ENCODE measurements around the gene SLC26A5.

Gene SLC26A5

DNA sequence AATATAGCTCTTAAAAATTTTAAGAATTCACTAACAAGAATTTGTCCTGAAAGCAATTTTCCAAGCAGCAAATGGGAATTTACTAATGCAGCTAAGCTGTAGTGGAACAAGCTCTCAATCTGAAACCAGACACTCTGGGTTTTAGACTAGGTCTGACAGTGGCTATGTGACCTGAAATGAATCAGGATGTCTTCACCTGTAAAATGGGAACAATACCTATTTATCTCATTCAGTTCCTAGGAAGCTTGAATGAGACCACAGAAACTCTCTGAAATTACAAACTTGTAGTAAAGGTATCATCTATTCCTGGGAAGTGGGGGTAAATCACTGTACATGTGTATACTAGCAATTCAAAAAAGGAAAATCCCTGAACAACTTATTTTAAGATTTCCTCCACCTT, 102.7 kb downstream of the SLC26A5 start:
- in situ Hi-C loops (cut with MboI; ENCODE audit: low pct_unique_long_range_greater_than_20kb, low sequenced_read_pairs, unreplicated experiment), result no loop called here
- DNase-seq (ENCODE audit: low spot score), result no peak
- TF ChIP-seq, protein P1, sequence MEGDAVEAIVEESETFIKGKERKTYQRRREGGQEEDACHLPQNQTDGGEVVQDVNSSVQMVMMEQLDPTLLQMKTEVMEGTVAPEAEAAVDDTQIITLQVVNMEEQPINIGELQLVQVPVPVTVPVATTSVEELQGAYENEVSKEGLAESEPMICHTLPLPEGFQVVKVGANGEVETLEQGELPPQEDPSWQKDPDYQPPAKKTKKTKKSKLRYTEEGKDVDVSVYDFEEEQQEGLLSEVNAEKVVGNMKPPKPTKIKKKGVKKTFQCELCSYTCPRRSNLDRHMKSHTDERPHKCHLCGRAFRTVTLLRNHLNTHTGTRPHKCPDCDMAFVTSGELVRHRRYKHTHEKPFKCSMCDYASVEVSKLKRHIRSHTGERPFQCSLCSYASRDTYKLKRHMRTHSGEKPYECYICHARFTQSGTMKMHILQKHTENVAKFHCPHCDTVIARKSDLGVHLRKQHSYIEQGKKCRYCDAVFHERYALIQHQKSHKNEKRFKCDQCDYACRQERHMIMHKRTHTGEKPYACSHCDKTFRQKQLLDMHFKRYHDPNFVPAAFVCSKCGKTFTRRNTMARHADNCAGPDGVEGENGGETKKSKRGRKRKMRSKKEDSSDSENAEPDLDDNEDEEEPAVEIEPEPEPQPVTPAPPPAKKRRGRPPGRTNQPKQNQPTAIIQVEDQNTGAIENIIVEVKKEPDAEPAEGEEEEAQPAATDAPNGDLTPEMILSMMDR (IDR thresholded peaks at IDR 0.05; ENCODE audit: extremely low read depth, insufficient read depth, missing control alignments), result no peak

DNA sequence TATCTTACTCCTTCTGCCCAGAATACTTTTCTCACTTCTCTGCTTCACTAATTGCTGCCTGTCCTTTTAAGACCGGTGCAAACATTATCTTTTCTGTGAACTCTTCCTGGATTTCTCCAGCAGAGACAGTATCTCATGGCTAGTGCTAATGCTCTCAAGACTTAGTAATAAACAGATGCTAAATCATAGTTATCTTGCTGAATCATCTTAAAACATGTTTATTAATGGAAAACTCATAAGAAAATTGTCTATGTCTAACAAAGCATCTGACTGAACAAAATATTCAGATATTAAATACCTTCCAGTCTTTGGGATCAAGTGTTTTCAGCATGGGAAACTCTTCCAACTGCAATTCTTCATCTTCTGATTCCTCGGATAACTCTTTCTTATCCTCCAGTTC, 104.5 kb downstream of the SLC26A5 start:
- in situ Hi-C loops (cut with MboI; ENCODE audit: low pct_unique_long_range_greater_than_20kb, low sequenced_read_pairs, unreplicated experiment), result no loop called here

DNA sequence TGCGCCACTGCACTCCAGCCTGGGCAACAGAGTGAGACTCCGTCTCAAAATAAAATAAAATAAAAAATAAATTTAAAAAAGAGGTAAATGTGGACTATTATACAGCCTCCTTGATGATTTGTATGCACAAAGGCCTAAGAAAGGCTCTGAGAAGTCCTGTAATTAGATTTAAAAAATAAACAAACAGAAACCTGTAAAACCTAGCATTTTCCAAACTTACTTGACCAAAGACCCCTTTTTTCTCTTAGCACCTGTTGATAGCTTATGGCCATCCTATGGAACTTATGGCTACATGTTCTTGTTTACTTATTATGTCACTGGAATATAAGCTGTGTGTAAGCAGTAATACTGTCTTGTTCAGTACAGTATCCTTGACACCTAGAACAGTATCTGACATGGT, 107.1 kb downstream of the SLC26A5 start:
- TF ChIP-seq, protein P1 (IDR thresholded peaks at IDR 0.05; ENCODE audit: extremely low read depth, insufficient read depth, missing control alignments), result no peak
- in situ Hi-C loops (cut with MboI; ENCODE audit: low pct_unique_long_range_greater_than_20kb, low sequenced_read_pairs, unreplicated experiment), result no loop called here

More for the DNA sequence above, 104.5 kb downstream of the SLC26A5 start:
- no peak for DNase-seq (ENCODE audit: low spot score)
- TF ChIP-seq, protein P1 (IDR thresholded peaks at IDR 0.05; ENCODE audit: extremely low read depth, insufficient read depth, missing control alignments), result no peak

DNA sequence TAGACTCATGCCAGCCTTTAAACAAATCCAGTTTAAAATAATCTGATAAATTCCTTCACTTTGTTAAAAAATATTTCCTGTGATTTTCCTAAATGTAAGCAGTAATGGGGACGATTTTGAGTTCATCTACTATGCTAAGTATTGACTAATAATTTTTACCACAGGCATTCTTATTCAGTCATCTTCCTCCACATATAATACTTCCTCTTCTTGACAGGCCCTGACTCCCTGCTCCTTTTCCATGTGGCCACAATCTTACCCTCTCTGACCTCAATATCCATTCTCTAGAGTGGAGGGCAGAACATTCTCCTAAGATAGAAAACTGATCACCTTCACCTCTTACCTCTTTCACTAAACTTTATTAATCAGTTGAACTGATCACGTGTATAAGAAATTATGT, 109.2 kb downstream of the SLC26A5 start:
- TF ChIP-seq, protein P1 (IDR thresholded peaks at IDR 0.05; ENCODE audit: extremely low read depth, insufficient read depth, missing control alignments), result no peak
- DNase-seq (ENCODE audit: low spot score), result no peak
- in situ Hi-C loops (cut with MboI; ENCODE audit: low pct_unique_long_range_greater_than_20kb, low sequenced_read_pairs, unreplicated experiment), result no loop called here

More for the DNA sequence above, 107.1 kb downstream of the SLC26A5 start:
- DNase-seq (ENCODE audit: low spot score), result no peak

DNA sequence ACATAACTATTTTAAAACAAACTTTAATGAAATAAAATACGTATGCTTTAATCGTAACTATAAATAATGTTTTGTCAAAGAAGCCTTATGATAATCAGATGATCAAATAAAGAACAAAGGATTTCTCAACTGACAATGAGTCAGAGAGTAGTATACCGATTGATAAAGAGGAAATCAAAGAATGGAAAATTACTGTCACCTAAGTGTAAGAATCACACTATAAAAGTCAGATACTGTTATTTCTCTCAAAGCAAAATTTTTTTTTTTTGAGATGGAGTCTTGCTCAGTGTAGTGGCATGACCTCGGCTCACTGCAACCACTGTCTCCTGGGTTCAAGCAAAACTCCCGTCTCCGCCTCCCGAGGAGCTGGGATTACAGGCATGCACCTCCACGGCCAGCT, 120.3 kb downstream of the SLC26A5 start:
- DNase-seq (ENCODE audit: low spot score), result no peak
- in situ Hi-C loops (cut with MboI; ENCODE audit: low pct_unique_long_range_greater_than_20kb, low sequenced_read_pairs, unreplicated experiment), result no loop called here
- TF ChIP-seq, protein P1 (IDR thresholded peaks at IDR 0.05; ENCODE audit: extremely low read depth, insufficient read depth, missing control alignments), result no peak

Data from GM13977 (cell line).